ENCODE measurements around the gene PRRG4. TPM values are rescaled to one million over a fixed set of nuclear protein-coding genes. Genes with fewer than 3 reads are reported as not detected.
"Not testable (repeated sequence)": the region's sequence is repeated elsewhere in the genome, so short reads cannot be mapped to it uniquely, and the experiment has no call there.

PRRG4 gene
- total and polyA plus RNA-seq, 11 donors = 0.12 to 1.4 (median 0.39) TPM

DNA sequence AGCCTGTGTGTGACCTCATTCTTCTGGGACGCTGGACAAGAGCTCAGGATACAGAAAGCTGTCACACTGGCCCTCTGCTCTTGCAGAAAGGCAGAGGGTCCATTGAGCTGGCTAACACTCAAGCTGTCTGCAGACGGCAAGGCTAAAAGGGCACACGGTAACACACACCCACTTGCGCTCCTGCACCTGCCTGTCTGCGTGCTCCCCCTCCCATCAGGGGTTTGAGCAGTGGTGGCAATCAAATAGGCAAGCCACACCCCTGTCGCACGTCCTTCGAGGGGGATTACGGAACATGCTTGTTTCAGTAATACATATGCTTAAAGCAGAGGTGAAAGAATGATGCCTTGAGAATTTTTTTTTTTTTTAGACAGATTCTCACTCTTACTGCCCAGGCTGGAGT is 55.8 kb downstream of the PRRG4 start:
- no peak for TF ChIP-seq POLR2A (IDR thresholded peaks at IDR 0.05)
- TF ChIP-seq, protein P1, sequence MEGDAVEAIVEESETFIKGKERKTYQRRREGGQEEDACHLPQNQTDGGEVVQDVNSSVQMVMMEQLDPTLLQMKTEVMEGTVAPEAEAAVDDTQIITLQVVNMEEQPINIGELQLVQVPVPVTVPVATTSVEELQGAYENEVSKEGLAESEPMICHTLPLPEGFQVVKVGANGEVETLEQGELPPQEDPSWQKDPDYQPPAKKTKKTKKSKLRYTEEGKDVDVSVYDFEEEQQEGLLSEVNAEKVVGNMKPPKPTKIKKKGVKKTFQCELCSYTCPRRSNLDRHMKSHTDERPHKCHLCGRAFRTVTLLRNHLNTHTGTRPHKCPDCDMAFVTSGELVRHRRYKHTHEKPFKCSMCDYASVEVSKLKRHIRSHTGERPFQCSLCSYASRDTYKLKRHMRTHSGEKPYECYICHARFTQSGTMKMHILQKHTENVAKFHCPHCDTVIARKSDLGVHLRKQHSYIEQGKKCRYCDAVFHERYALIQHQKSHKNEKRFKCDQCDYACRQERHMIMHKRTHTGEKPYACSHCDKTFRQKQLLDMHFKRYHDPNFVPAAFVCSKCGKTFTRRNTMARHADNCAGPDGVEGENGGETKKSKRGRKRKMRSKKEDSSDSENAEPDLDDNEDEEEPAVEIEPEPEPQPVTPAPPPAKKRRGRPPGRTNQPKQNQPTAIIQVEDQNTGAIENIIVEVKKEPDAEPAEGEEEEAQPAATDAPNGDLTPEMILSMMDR (IDR thresholded peaks at IDR 0.05) = no peak
- no peaks in the 10 kb centered on the region for H3K36me3 ChIP-seq
- no peak for DNase-seq
- 82 to 90% (median 87%) methylated on average over 9 of the region's 9 CpGs for WGBS, 4 donors
- H3K9me3 ChIP-seq = no peaks in the 10 kb centered on the region
- no peaks in the 10 kb centered on the region for H3K27me3 ChIP-seq
- no peak overlapping the region for H3K4me3 ChIP-seq
- H3K27ac ChIP-seq = no peak overlapping the region
- ATAC-seq = no peak
- H3K4me1 ChIP-seq = no peaks in the 10 kb centered on the region
- intact Hi-C loops (cut with DNase I) = loop anchor here in 1 of 10 donors (10.0 kb wide), 1 partner anchor 179 kb away; no protein-coding TSS in a partner anchor

DNA sequence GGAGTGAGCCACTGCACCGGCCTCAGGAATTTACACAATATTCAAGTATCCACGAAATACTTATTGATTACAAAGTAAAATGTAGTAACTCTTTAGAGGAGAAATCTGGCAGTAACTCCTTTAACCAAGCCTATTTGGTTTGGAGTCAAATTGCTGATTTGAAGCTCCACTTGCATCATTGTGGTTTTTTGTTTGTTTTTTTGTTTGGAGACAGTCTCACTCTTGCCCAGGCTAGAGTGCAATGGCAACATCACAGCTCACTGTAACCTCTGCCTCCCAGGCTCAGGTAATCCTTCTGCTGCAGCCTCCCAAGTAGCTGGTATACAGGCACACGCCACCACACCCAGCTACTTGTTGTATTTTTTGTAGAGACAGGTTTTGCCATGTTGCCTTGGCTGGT is 56.5 kb downstream of the PRRG4 start:
- DNase-seq (no peak), ATAC-seq (no peak)
- TF ChIP-seq POLR2A (IDR thresholded peaks at IDR 0.05) = no peak
- TF ChIP-seq, protein P1 (IDR thresholded peaks at IDR 0.05) = no peak
- intact Hi-C loops (cut with DNase I) = loop anchor here in 1 of 10 donors (10.0 kb wide), 1 partner anchor 179 kb away; no protein-coding TSS in a partner anchor
- Histone ChIP-seq H3K9me3 (no peaks in the 10 kb centered on the region), H3K27me3 (no peaks in the 10 kb centered on the region), H3K4me3 (no peak overlapping the region), H3K4me1 (peaks cover 0 to 1% (median 0%) of the 10 kb centered on the region in 12 donors), H3K27ac (no peak overlapping the region), H3K36me3 (no peaks in the 10 kb centered on the region)
- 89 to 96% (median 93%) methylated on average over 3 of the region's 3 CpGs for WGBS, 4 donors

DNA sequence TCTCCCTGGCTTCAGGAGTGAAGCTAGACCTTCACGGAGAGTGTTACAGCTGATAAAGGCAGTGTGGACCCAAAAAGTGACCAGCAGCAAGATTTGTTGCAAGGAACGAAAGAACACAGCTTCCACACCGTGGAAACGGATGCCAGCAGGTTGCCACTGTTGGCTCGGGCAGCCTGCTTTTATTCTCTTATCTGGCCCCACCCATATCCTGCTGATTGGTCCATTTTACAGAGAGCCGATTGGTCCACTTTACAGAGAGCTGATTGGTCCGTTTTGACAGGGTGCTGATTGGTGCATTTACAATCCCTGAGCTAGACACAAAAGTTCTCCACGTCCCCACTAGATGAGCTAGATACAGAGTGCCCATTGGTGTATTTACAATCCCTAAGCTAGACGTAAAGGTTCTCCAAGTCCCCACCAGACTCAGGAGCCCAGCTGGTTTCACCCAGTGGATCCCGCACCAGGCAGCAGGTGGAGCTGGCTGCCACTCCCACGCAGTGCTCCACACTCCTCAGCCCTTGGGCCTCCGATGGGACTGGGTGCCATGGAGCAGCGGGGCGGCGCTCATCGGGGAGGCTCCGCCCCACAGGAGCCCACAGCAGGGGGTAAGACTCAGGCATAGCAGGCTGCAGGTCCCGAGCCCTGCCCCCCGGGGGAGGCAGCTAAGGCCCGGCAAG is 58.1 kb downstream of the PRRG4 start:
- DNase-seq, ATAC-seq, H3K4me3 ChIP-seq, H3K27ac ChIP-seq, H3K27me3 ChIP-seq, H3K9me3 ChIP-seq, H3K36me3 ChIP-seq: not testable (repeated sequence)
- peaks cover 0 to 11% (median 0%) of the 10 kb centered on the region in 12 donors for H3K4me1 ChIP-seq
- intact Hi-C loops (cut with DNase I) = loop anchor here in 1 of 10 donors (10.0 kb wide), 1 partner anchor 177 kb away; no protein-coding TSS in a partner anchor
- 92 to 95% (median 95%) methylated on average over 8 to 20 of the region's 20 CpGs for WGBS, 4 donors

DNA sequence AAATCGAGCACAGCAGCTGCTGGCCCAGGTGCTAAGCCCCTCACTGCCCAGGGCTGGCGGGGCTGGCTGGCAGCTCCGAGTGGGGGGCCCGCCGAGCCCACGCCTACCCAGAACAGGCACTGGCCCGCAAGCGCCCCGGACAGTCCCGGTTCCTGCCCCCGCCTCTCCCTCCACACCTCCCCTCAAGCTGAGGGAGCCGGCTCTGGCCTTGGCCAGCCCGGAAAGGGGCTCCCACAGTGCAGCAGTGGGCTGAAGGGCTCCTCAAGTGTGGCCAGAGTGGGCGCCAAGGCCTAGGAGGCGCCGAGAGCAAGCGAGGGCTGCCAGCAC is 58.6 kb downstream of the PRRG4 start:
- peaks cover 0 to 11% (median 0%) of the 10 kb centered on the region in 12 donors for H3K4me1 ChIP-seq
- H3K36me3 ChIP-seq, H3K4me3 ChIP-seq, H3K27me3 ChIP-seq, H3K9me3 ChIP-seq, DNase-seq, ATAC-seq, H3K27ac ChIP-seq: not testable (repeated sequence)
- 95 to 98% (median 96%) methylated on average over 7 to 17 of the region's 17 CpGs for WGBS, 4 donors
- intact Hi-C loops (cut with DNase I) = loop anchor here in 1 of 10 donors (10.0 kb wide), 1 partner anchor 176 kb away; no protein-coding TSS in a partner anchor

DNA sequence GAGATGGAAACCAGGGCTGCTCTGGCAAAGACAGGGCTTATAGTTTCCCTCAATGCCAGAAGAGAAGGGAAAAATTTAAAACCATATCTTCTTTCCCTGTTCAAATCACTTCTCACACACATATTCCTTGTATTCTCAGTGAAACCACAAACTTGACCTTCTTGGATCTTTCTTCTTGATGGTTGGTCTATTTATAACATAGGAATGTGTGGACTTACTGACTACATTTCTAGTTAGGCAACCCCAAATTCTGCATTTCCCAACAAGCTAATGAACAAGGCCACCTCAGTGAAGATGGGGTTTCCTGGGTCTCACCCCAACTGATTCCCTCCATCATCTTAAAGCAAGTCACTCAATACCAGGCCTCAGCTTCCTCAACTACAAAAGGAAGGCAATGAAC is 59.1 kb downstream of the PRRG4 start:
- intact Hi-C loops (cut with DNase I) = loop anchor here in 1 of 10 donors (10.0 kb wide), 1 partner anchor 176 kb away; no protein-coding TSS in a partner anchor
- TF ChIP-seq POLR2A (IDR thresholded peaks at IDR 0.05) = no peak
- TF ChIP-seq, protein P1 (IDR thresholded peaks at IDR 0.05) = no peak

More for the DNA sequence above, 59.1 kb downstream of the PRRG4 start:
- Histone ChIP-seq H3K27me3 (no peaks in the 10 kb centered on the region), H3K9me3 (no peaks in the 10 kb centered on the region), H3K4me3 (no peak overlapping the region), H3K27ac (no peak overlapping the region), H3K4me1 (peaks cover 0 to 11% (median 0%) of the 10 kb centered on the region in 12 donors), H3K36me3 (no peaks in the 10 kb centered on the region)
- DNase-seq (no peak), ATAC-seq (no peak)

All from heart left ventricle (tissue), 16 donors.